NK-92 (cell line): ENCODE data around the gene CREB5.

Source experiments
- DNase-seq: peaks from one replicate; lab custom pipeline; 2025; ENCODE audit not compliant: unreplicated experiment; lab: John Stamatoyannopoulos, UW

Gene CREB5

GRCh38 chr7:28872226-28872625, 459.9 kb downstream of the CREB5 start:
- DNase-seq, result no peak

- DNase-seq, result no peak
Observed at GRCh38 chr7:28873365-28873764, 461.0 kb downstream of the CREB5 start.

- DNase-seq, result no peak
Observed at GRCh38 chr7:28874001-28874400, 461.7 kb downstream of the CREB5 start.
